Breast epithelium (tissue), 4 donors: ENCODE results near the gene CTSW. TPM values are rescaled to one million over a fixed set of nuclear protein-coding genes. Genes with fewer than 3 reads are reported as not detected.
"Not testable (repeated sequence)": the region's sequence is repeated elsewhere in the genome, so short reads cannot be mapped to it uniquely, and the experiment has no call there.

Experiments
- DNase-seq, 2 donors: peaks; one replicate each; pipeline ENCODE4 v3.0.0-alpha.2; 2019; ENCODE audit warnings: low spot score in 2 of 2
- H3K27ac ChIP-seq, 2 donors: fragments of 200-600 bp; sonication (generic) in 1 of 2; one replicate each; pipeline ENCODE4 v1.5.1; 2016 to 2019; ENCODE audit warnings: mild to moderate bottlenecking in 1 of 2
- H3K27me3 ChIP-seq, 2 donors: fragments of 200-600 bp; sonication (generic) in 1 of 2; one replicate each; pipeline versions ENCODE4 v1.5.1 to v1.6.0; 2017 to 2019; ENCODE audit warnings: control low read depth in 1 of 2, mild to moderate bottlenecking in 1 of 2
- H3K36me3 ChIP-seq: fragments of 200-600 bp; one replicate; pipeline ENCODE4 v1.5.1; 2019
- H3K4me1 ChIP-seq, 2 donors: fragments of 200-600 bp; sonication (generic); one replicate each; pipeline ENCODE4 v1.5.1; 2016 to 2019; ENCODE audit warnings: control low read depth in 1 of 2
- H3K4me3 ChIP-seq, 3 donors: fragments of 200-600 bp; sonication (generic); 1 replicate in 2 of 3; 2 replicates in 1 of 3; pipeline ENCODE4 v1.5.1; 2016 to 2019; ENCODE audit warnings: mild to moderate bottlenecking in 3 of 3, moderate library complexity in 2 of 3
- H3K9me3 ChIP-seq, 2 donors: fragments of 200-600 bp; sonication (generic) in 1 of 2; one replicate each; pipeline ENCODE4 v1.5.1; 2016 to 2019; ENCODE audit warnings: control low read depth in 1 of 2
- CTCF ChIP-seq, 3 donors: fragments of 450-650 bp; IDR thresholded peaks; one replicate each; pipeline ENCODE4 v1.5.1; 2016 to 2017; ENCODE audit warnings: antibody characterized with exemption in 3 of 3, mild to moderate bottlenecking in 3 of 3, moderate library complexity in 3 of 3
- POLR2A ChIP-seq: fragments of 450-650 bp; IDR thresholded peaks from one replicate; pipeline ENCODE4 v1.6.1; 2016; ENCODE audit warnings: antibody characterized with exemption, mild to moderate bottlenecking, moderate library complexity
- POLR2AphosphoS5 ChIP-seq, 3 donors: sonication (generic); formaldehyde crosslinking; IDR thresholded peaks; one replicate each; pipeline ENCODE4 v1.6.1; 2017; ENCODE audit warnings: antibody characterized with exemption in 3 of 3
- intact Hi-C: fragments of 100-400 bp; cut with DNase I; formaldehyde crosslinking; loops from one replicate; pipeline ENCODE4 v1.15.1; 2023; ENCODE audit warnings: low total_unique reads
- total RNA-seq, 3 donors: library from RNA; depleted of rRNA; stranded (reverse); fragments of >200 nt; gene quantifications; one replicate each; pipeline ENCODE4 v1.1.0, GENCODE V29; 2016

The CTSW gene
- total RNA-seq, 3 donors from 2014 or later, result 1.6 to 4.0 (median 1.9) TPM

- intact Hi-C loops, result no loop called here
- H3K36me3 ChIP-seq, result no peaks in the 10 kb centered on the region
- no peaks in the 10 kb centered on the region for H3K27me3 ChIP-seq
- H3K4me3 ChIP-seq, result no peak overlapping the region
- H3K27ac ChIP-seq, result no peak overlapping the region
- no peaks in the 10 kb centered on the region for H3K4me1 ChIP-seq
- no peaks in the 10 kb centered on the region for H3K9me3 ChIP-seq
- DNase-seq, result no peak
- TF ChIP-seq POLR2A (no peak), POLR2AphosphoS5 (IDR thresholded peaks at IDR 0.05) (no peak), CTCF (IDR thresholded peaks at IDR 0.05) (no peak)
Measured at GRCh38 chr11:65843811-65844210, 35.8 kb upstream of the CTSW start.

GRCh38 chr11:65844231-65844872 is 35.3 kb upstream of the CTSW start:
- Histone ChIP-seq H3K9me3 (no peaks in the 10 kb centered on the region), H3K27ac (no peak overlapping the region), H3K36me3 (no peaks in the 10 kb centered on the region), H3K4me1 (no peaks in the 10 kb centered on the region), H3K4me3 (no peak overlapping the region), H3K27me3 (no peaks in the 10 kb centered on the region)
- DNase-seq, result no peak
- intact Hi-C loops, result no loop called here
- TF ChIP-seq POLR2AphosphoS5 (IDR thresholded peaks at IDR 0.05) (no peak), CTCF (IDR thresholded peaks at IDR 0.05) (no peak), POLR2A (no peak)

GRCh38 chr11:65847746-65848145 is 31.9 kb upstream of the CTSW start:
- TF ChIP-seq POLR2A, result no peak
- no peak for TF ChIP-seq CTCF (IDR thresholded peaks at IDR 0.05)
- no peak for TF ChIP-seq POLR2AphosphoS5 (IDR thresholded peaks at IDR 0.05)
- H3K27me3 ChIP-seq, result no peaks in the 10 kb centered on the region
- H3K27ac ChIP-seq, result no peak overlapping the region
- H3K4me1 ChIP-seq, result no peaks in the 10 kb centered on the region
- no peaks in the 10 kb centered on the region for H3K36me3 ChIP-seq
- H3K9me3 ChIP-seq, result peaks cover 0 to 8% of the 10 kb centered on the region in 2 donors
- intact Hi-C loops, result loop anchor here (5.0 kb wide), 1 partner anchor 695 kb away; no protein-coding TSS in a partner anchor
- H3K4me3 ChIP-seq, result no peak overlapping the region
- no peak for DNase-seq

GRCh38 chr11:65848693-65849092 is 30.9 kb upstream of the CTSW start:
- not testable (repeated sequence) for H3K27me3 ChIP-seq, H3K4me1 ChIP-seq, DNase-seq, H3K36me3 ChIP-seq, H3K27ac ChIP-seq, H3K9me3 ChIP-seq, H3K4me3 ChIP-seq
- intact Hi-C loops, result loop anchor here (5.0 kb wide), 1 partner anchor 696 kb away; no protein-coding TSS in a partner anchor

- H3K9me3 ChIP-seq, result peaks cover 0 to 8% of the 10 kb centered on the region in 2 donors
- H3K4me1 ChIP-seq, result no peaks in the 10 kb centered on the region
- no peak for DNase-seq
- no peaks in the 10 kb centered on the region for H3K27me3 ChIP-seq
- no peak overlapping the region for H3K27ac ChIP-seq
- intact Hi-C loops, result loop anchor here (5.0 kb wide), 1 partner anchor 697 kb away; no protein-coding TSS in a partner anchor
- H3K36me3 ChIP-seq, result no peaks in the 10 kb centered on the region
- H3K4me3 ChIP-seq, result no peak overlapping the region
- TF ChIP-seq CTCF (IDR thresholded peaks at IDR 0.05) (no peak), POLR2A (no peak), POLR2AphosphoS5 (IDR thresholded peaks at IDR 0.05) (no peak)
Measured at GRCh38 chr11:65849366-65849765, 30.3 kb upstream of the CTSW start.
